HS-5 (cell line): ENCODE results near the gene SELPLG.
"Not testable (repeated sequence)": the region's sequence is repeated elsewhere in the genome, so short reads cannot be mapped to it uniquely, and the experiment has no call there.

Experiments
- DNase-seq: peaks from one replicate; pipeline ENCODE4 v3.0.0-alpha.2; 2012; ENCODE audit warnings: low read depth

The SELPLG gene

DNA sequence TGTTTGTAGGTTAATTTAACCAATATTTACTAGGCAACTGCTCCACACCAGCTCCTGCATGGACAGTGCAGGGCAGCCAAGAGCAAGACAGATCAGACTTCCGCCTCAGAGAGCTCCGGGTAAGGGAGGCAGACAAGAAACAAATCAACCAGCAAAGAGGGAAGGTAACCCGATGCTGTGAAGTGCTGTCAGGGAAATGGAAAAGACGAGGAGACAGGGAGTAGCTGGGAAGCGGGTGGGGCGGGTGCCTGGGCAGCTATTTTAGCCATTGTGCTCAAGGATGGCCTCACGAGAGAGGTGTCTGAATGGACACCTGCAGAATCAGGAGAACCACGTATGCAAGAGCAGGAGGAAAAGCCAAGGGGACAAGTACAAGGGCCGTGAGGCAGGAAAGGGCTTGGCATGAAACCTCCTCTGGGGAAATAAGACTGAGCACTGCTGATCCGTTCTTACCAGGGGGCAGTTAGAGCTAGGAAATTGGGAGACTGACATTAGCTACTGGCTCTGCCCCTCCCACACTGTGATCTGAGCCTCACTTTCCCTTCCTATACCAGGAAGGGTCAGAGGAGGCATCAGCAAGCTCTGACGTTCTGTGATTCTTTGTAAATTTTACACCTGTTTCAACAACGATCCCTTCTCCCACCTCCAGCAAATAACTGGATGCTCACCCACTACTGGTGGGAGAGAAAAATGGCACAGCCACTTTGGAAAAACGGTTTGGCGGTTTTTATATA is 29.3 kb downstream of the SELPLG start:
- DNase-seq: no peak

DNA sequence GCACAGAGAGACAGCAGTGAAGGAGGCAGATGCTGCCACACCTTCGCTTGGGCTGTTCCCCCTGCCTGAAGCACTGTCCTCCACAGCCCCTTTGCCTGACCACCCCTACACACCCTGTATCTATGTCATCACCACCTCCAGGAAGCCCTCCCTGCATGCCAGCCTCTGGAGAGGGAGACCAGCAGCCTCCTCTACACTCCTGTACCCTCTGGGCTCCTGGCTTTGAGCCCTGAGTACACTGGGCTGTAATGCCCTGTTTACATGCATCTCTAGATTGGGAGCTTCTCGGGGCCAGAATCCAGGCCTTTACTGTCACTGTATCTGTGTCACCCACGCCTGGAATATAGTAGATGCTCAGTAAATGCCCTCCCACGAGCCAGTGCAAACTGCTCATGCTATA is 30.0 kb downstream of the SELPLG start:
- DNase-seq: no peak

GRCh38 chr12:108602976-108603704 is 30.6 kb downstream of the SELPLG start:
- DNase-seq: no peak

DNA sequence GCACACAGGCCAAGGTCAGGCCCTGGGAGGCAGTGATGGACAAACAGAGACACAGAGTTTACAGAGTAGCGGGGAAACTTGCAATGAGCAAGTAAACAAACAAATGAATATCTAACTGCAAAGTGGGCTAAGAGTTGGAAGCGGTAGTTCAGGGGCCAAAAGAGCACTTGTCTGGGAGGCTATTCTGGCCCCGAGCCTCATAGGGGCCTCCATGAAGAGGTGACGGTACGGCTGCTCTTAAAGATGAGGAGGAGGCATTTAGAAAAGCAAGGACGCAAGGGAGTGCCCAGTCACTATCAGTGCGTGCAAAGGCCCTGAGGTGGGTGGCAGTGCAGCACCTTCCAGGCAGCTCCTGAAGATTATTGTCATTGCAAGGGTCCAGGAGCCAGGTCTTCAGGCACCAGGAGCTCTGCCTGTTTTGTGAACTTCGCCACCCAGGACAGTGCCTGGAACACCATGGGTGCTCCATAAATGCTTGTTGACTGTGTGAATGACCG is 31.4 kb downstream of the SELPLG start:
- DNase-seq: no peak

DNA sequence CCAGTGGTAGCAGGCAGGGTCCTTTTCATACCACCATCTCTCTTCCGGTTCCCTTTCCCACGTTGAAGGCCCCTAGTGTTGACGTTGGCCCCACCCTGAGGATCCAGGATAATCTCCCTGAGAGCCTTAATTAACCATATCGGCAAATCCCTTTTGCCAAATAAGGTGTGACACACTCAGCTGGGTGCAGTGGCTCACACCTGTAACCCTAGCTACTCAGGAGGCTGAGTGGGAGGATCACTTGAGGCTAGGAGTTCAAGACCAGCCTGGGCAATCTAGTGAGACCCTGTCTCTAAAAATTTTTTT is 33.0 kb downstream of the SELPLG start:
- no peak for DNase-seq

DNA sequence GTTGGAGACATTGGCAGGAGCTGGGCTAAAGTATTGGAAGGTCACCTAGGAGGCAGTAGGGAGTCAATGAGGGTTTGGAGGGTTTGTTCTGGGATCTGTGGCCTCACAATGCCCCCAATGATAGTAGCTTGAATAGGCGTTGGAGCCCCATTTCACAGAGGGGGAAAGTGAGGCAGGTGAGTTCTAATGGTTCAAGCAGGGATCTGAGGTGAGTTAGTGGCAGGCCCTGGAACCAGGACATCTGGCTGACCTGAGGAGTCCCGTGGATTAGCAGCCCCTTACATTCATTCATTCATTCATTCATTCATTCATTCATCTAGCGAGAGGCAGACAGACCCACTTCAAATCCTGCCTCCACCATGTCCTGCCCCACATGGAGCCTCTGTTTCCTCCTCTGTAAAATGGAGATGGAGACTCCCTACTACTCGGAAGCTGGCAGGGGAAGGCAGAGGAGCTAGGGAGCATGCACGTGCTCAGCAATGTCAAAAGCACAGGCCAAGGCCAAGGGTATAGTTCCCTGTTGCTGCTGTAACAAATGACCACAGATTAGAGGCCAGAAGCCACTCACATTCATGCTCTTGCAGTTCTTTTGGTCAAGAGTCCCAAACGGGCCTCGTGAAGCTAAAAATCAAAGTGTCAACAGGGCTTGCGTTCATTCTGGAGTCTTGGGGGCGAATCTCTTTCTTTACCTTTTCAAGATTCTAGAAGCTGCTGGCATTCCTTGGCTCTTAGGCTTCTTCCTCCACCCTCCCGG is 33.6 kb downstream of the SELPLG start:
- no peak for DNase-seq

DNA sequence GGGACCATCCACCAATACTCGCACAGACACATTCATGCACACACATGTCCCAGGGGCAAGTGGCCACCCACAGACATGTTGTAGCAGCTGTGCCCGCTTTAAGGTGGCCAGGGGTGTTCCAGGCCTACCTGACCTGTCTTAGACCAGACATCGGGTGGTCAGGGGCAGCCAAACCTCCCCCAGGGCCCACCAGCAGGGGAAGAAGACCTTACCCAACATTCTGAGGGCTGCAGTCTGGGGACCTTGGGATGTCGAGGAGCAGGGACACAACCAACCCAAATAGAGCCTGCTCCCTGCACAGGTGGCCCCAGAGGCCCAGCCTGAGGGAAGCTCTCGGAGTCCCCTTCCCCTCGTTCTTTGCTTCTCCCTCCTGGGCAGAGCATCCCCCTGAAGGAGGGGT is 34.2 kb downstream of the SELPLG start:
- no peak for DNase-seq

- DNase-seq: no peak
Measured at GRCh38 chr12:108598553-108599250, 35.0 kb downstream of the SELPLG start.

DNA sequence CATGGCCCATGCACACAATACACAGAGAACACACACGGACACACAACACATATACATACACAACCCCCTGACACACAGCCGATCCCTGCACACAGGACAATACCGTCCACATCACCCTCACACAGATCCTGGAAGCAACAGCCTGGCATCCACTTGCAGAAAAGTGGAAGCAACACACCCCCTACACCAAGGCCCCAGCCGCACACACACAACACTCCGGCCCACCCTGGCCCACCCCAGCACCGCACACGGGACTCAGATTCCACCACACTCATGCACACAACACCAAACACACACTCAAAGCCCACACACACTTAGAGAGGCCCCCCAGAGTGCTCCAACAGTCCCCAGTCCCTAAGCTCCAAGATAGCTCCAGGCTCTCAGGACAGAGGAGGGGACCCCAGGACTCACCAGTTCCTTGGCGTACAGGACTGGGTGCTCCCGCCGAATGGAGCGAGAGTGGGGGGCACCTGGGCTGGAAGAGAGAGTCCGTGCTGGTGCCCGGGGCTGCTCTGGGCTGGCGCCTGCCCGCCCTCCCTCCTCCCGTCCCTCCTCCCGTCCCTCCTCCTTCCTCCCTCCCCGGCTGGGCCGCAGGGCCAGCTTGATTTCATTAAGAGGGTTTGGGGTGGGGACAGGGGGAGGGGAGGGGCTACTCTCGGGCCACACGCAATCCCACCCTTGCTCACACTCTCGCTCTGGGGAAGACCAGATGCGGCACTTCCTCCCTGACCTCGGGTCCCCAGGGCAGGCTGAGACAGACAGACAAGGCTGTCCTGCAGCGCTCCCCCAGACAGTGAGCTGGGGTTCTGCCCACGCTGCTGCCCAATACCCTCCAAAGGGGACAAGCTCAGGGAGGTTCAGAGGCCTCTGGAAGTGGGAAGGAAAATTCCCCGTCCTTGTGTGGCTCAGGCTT is 35.9 kb downstream of the SELPLG start, which contains the start of gene TMEM119:
TMEM119 (minus strand) TSS at position 526 of the 913 bp plus-strand sequence. CDS start 5,701 bp downstream, outside the sequence.
- no peak for DNase-seq

- DNase-seq: no peak
Measured at GRCh38 chr12:108596854-108597558, 36.7 kb downstream of the SELPLG start.

GRCh38 chr12:108595711-108596647 is 37.7 kb downstream of the SELPLG start:
- no peak for DNase-seq

DNA sequence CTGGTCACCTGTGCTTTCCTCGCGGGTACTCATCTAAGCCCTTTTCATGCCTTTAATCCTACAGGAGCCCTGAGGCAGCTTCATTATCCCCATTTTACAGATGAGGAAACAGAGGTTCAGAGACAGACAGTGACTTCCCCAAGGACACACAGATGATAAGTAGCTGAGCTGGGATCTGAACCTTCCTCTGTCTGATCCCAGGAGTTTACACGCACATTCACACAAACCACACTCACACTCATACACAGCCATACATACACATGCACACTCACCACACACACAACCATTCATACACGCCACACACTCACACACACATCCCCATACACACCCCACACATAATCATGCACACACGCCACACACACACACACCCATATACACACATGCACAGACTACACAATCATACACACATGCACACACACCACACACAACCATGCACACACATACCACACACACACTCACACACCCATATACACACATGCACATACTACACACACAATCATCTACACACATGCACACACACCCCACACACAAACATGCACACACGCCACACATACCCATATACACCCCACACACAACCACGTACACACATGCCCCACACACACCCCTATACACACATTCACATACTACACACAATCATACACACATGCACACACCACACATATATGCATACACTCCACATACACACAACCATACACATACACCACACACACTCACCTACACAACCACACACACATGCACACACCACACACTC is 38.6 kb downstream of the SELPLG start:
- no peak for DNase-seq

GRCh38 chr12:108594323-108594903 is 39.3 kb downstream of the SELPLG start:
- DNase-seq: no peak

DNA sequence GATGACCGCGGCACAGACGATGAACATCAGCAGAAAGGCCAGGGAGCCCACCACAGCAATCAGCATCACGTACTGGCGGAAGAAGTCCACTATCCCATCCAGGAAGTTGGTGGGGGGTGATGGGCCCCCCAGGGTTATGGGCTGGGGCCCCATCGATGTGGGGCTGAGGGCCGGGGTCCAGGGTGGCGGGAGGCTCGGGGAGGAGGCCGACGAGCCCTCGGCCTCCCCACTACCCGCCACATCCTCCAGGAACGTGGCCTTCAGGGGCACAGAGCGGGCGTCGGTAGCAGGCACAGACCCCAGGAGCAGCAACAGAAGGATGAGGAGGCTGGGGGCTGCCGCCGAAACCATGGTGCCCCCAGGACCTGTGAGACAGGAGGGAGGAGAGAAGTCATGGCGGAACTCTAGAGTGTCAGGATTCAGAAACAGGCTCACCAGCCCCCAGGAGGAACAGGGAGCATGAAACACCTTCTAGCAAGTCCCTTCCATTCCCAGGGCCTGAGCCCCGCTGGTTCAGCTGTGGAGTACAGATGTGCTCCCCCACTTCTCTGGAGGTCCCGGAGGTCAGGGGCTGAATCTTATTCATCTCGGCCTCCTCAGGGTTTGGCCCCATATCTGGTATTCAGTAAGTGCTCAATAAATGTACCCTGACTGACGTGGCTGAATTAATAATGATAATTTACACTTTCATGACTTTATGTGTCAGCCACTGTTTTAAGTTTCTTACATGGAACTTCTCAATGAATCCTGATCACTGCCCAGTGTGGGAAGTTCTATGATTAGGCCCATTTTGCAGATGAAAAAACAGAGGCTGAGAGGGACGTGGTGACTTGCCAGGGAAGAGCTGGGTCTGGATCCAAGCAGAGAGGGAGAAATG is 41.4 kb downstream of the SELPLG start:
- no peak for DNase-seq

GRCh38 chr12:108591267-108591980 is 42.3 kb downstream of the SELPLG start:
- DNase-seq: no peak

DNA sequence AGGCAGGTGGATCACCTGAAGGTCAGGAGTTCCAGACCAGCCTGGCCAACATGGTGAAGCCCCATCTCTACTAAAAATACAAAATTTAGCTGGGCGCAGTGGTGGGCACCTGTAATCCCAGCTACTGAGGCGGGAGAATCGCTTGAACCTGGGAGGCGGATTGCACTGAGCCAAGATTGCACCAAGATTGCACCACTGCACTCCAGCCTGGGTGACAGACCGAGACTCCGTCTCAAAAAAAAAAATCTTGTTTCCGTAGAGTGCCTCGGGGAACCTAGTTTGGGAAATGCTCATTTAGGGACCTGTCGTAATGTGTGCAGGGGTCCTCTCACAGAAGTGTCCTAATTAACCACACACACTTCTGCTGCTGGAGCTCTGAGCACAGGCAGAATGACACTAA is 43.2 kb downstream of the SELPLG start:
- not testable (repeated sequence) for DNase-seq

DNA sequence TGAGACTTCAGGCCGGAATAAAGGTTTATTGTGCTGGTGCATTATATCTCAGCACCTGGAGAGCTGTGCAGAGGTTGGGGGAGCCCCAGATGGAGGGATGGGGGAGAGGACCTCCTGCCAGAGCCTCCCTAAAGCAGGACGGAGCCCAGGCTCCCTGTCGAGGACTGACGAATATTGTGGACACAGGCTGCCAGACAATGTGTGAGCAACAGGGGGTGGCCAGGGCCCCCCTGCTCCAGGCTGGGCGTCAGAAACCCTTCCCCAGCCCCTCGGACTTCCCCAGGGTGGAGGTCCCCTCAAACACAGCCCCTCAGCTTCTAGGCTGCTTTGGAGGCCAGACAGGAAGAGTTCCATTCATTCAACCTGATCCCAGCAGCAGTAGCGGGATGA is 43.9 kb downstream of the SELPLG start:
- DNase-seq: no peak
